Measurements from ENCODE around the gene CRIP1. TPM values are rescaled to one million over a fixed set of nuclear protein-coding genes. Genes with fewer than 3 reads are reported as not detected.

Gene CRIP1
- total RNA-seq, 1 donor from 2014 or later: 29.5 TPM

GRCh38 chr14:105508069-105508468, 21.4 kb downstream of the CRIP1 start:
- Mint-ChIP-seq H3K36me3 (ENCODE audit: low read depth, unreplicated experiment) (no peaks in the 10 kb centered on the region), H3K27ac (ENCODE audit: unreplicated experiment) (no peak overlapping the region), H3K4me1 (ENCODE audit: low read depth, unreplicated experiment) (no peaks in the 10 kb centered on the region), H3K9me3 (ENCODE audit: unreplicated experiment) (peaks cover 2% of the 10 kb centered on the region), H3K27me3 (ENCODE audit: low read depth, unreplicated experiment) (peaks cover 42% of the 10 kb centered on the region), H3K4me3 (ENCODE audit: unreplicated experiment) (no peak overlapping the region)
- no peak overlapping the region for H3K27ac ChIP-seq (ENCODE audit: low read depth, low read length)
- no peak overlapping the region for H3K4me2 ChIP-seq (ENCODE audit: low read length)
- H2AFZ ChIP-seq (ENCODE audit: low read depth, low read length): no peak overlapping the region
- DNase-seq (ENCODE audit: low read depth) (no peak), FAIRE-seq (no peak)
- no peaks in the 10 kb centered on the region for H3K9me3 ChIP-seq (ENCODE audit: insufficient read depth, low read depth, low read length)
- H3K27me3 ChIP-seq (ENCODE audit: insufficient read depth, low read length): peaks cover 11% of the 10 kb centered on the region
- no peak overlapping the region for H3K9ac ChIP-seq (ENCODE audit: low read length)
- H3K79me2 ChIP-seq (ENCODE audit: insufficient read depth, low read length): no peaks in the 10 kb centered on the region
- TF ChIP-seq EZH2 (IDR thresholded peaks at IDR 0.05; ENCODE audit: insufficient read depth, low read length): no peak
- no peak for TF ChIP-seq CTCF (IDR thresholded peaks at IDR 0.05; ENCODE audit: insufficient read depth, low read depth, low read length)
- no peaks in the 10 kb centered on the region for H4K20me1 ChIP-seq (ENCODE audit: insufficient read depth, low read length)
- no peaks in the 10 kb centered on the region for H3K36me3 ChIP-seq (ENCODE audit: insufficient read depth, low read length)
- no peak overlapping the region for H3K4me3 ChIP-seq (ENCODE audit: insufficient read depth, low read depth, low read length)
- H3K4me1 ChIP-seq (ENCODE audit: insufficient read depth, low read length): no peaks in the 10 kb centered on the region

DNA sequence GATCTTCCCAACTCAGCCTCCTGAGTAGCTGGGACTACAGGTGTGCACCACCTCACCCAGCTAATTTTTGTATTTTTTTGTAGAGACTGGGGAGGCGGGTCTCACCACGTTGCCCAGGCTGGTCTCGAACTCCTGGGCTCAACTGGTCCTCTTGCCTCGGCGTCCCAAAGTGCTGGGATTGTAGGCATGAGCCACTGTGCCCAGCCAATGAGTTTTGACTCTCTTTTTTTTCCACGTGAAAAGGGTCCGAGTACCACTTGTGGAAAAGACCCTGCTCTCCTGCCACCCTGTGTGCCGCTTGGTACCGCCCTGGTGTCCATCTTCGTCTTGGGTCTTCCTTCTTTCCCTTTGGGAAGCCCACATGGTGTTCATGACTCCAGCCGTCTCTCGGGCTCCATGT, 21.9 kb downstream of the CRIP1 start:
- Mint-ChIP-seq H3K27ac (ENCODE audit: unreplicated experiment) (no peak overlapping the region), H3K36me3 (ENCODE audit: low read depth, unreplicated experiment) (no peaks in the 10 kb centered on the region), H3K27me3 (ENCODE audit: low read depth, unreplicated experiment) (peaks cover 41% of the 10 kb centered on the region), H3K9me3 (ENCODE audit: unreplicated experiment) (peaks cover 2% of the 10 kb centered on the region), H3K4me3 (ENCODE audit: unreplicated experiment) (no peak overlapping the region), H3K4me1 (ENCODE audit: low read depth, unreplicated experiment) (no peaks in the 10 kb centered on the region)
- Histone ChIP-seq H3K27me3 (ENCODE audit: insufficient read depth, low read length) (peaks cover 11% of the 10 kb centered on the region), H4K20me1 (ENCODE audit: insufficient read depth, low read length) (no peaks in the 10 kb centered on the region), H3K9ac (ENCODE audit: low read length) (no peak overlapping the region), H3K4me1 (ENCODE audit: insufficient read depth, low read length) (no peaks in the 10 kb centered on the region), H2AFZ (ENCODE audit: low read depth, low read length) (no peak overlapping the region), H3K9me3 (ENCODE audit: insufficient read depth, low read depth, low read length) (no peaks in the 10 kb centered on the region), H3K27ac (ENCODE audit: low read depth, low read length) (no peak overlapping the region), H3K4me2 (ENCODE audit: low read length) (no peak overlapping the region), H3K79me2 (ENCODE audit: insufficient read depth, low read length) (no peaks in the 10 kb centered on the region), H3K36me3 (ENCODE audit: insufficient read depth, low read length) (no peaks in the 10 kb centered on the region), H3K4me3 (ENCODE audit: insufficient read depth, low read depth, low read length) (no peak overlapping the region)
- TF ChIP-seq CTCF (IDR thresholded peaks at IDR 0.05; ENCODE audit: insufficient read depth, low read depth, low read length) (no peak), EZH2 (IDR thresholded peaks at IDR 0.05; ENCODE audit: insufficient read depth, low read length) (no peak)
- FAIRE-seq (no peak), DNase-seq (ENCODE audit: low read depth) (no peak)

DNA sequence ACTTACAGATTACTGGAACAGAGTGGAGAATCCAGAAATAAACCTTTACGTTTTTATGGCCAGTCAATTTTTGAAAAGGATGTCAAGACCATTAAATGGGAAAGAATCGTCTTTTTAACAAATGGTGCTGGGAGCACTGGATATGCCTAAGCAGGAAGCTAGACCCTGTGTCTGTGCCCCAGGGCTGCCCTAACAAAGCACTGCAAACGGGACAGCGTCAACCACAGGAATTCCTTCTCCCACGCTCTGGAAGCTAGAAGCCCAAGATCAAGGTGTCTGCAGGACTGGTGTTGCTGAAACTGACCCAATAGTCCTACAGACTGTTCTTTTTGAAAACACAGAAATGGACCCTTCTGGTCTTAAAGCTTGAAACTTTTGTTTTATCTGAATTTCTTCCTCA, 30.4 kb downstream of the CRIP1 start:
- DNase-seq (ENCODE audit: low read depth) (peak; percentile 5), FAIRE-seq (no peak)
- Mint-ChIP-seq H3K4me1 (ENCODE audit: low read depth, unreplicated experiment) (peaks cover 3% of the 10 kb centered on the region), H3K9me3 (ENCODE audit: unreplicated experiment) (peaks cover 8% of the 10 kb centered on the region), H3K4me3 (ENCODE audit: unreplicated experiment) (no peak overlapping the region), H3K27me3 (ENCODE audit: low read depth, unreplicated experiment) (peaks cover 53% of the 10 kb centered on the region), H3K27ac (ENCODE audit: unreplicated experiment) (no peak overlapping the region), H3K36me3 (ENCODE audit: low read depth, unreplicated experiment) (no peaks in the 10 kb centered on the region)
- H4K20me1 ChIP-seq (ENCODE audit: insufficient read depth, low read length): no peaks in the 10 kb centered on the region
- H3K9ac ChIP-seq (ENCODE audit: low read length): no peak overlapping the region
- no peaks in the 10 kb centered on the region for H3K79me2 ChIP-seq (ENCODE audit: insufficient read depth, low read length)
- H3K27ac ChIP-seq (ENCODE audit: low read depth, low read length): no peak overlapping the region
- TF ChIP-seq CTCF (IDR thresholded peaks at IDR 0.05; ENCODE audit: insufficient read depth, low read depth, low read length) (no peak), EZH2 (IDR thresholded peaks at IDR 0.05; ENCODE audit: insufficient read depth, low read length) (no peak)
- H3K9me3 ChIP-seq (ENCODE audit: insufficient read depth, low read depth, low read length): no peaks in the 10 kb centered on the region
- no peak overlapping the region for H3K4me2 ChIP-seq (ENCODE audit: low read length)
- H2AFZ ChIP-seq (ENCODE audit: low read depth, low read length): no peak overlapping the region
- H3K27me3 ChIP-seq (ENCODE audit: insufficient read depth, low read length): peaks cover 2% of the 10 kb centered on the region
- H3K36me3 ChIP-seq (ENCODE audit: insufficient read depth, low read length): no peaks in the 10 kb centered on the region
- no peaks in the 10 kb centered on the region for H3K4me1 ChIP-seq (ENCODE audit: insufficient read depth, low read length)
- no peak overlapping the region for H3K4me3 ChIP-seq (ENCODE audit: insufficient read depth, low read depth, low read length)
